ENCODE measurements around the gene ZNF438. TPM values are rescaled to one million over a fixed set of nuclear protein-coding genes. Genes with fewer than 3 reads are reported as not detected.

ZNF438 gene
- total and polyA plus RNA-seq, 2 donors (not counting 1 experiment from before 2014, with no cell fraction given): 4.7 to 6.6 TPM

DNA sequence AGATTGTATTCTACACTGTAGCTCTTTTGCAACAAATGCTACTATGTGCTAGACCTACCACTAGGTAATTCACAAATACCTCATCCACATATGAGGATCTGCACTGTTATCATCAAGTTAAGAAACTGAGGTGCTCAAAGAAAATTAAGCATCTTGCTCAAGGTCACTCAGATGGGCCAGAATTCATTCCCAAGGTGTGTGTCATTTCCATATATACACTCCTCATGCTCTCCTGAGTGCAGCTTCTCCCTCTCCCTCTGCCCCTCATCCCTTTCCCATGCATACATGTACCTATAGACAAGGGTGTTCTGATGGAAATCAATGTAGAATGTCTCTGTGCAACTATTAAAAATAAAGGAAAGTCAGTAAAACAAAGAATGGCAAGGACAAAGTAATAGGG is 146.2 kb downstream of the ZNF438 start:
- Histone ChIP-seq H3K4me2 (ENCODE audit: extremely low read depth, insufficient read depth, low read length) (no peak overlapping the region), H2AFZ (ENCODE audit: low read length) (no peak overlapping the region), H3K79me2 (ENCODE audit: control insufficient read depth, insufficient read depth, low read length) (no peaks in the 10 kb centered on the region), H3K27me3 (ENCODE audit: control insufficient read depth, insufficient read depth, low read length) (no peaks in the 10 kb centered on the region), H3K27ac (ENCODE audit: insufficient read depth, low read length) (no peak overlapping the region), H3K9ac (ENCODE audit: insufficient read depth, low read length) (no peak overlapping the region), H4K20me1 (ENCODE audit: control insufficient read depth, extremely low read depth, insufficient read depth, low read length) (no peaks in the 10 kb centered on the region), H3K9me3 (ENCODE audit: control insufficient read depth, insufficient read depth, low read depth, low read length) (no peaks in the 10 kb centered on the region), H3K36me3 (ENCODE audit: control insufficient read depth, insufficient read depth, low read length) (no peaks in the 10 kb centered on the region), H3K4me1 (ENCODE audit: control insufficient read depth, extremely low read depth, insufficient read depth, low read length) (no peaks in the 10 kb centered on the region), H3K4me3 (replicated peaks in 1 of 4; ENCODE audit: control extremely low read depth in 1 of 4, insufficient read depth in 1 of 4, low read depth in 3 of 4, low read length in 4 of 4) (no peak overlapping the region)
- TF ChIP-seq, protein P1, sequence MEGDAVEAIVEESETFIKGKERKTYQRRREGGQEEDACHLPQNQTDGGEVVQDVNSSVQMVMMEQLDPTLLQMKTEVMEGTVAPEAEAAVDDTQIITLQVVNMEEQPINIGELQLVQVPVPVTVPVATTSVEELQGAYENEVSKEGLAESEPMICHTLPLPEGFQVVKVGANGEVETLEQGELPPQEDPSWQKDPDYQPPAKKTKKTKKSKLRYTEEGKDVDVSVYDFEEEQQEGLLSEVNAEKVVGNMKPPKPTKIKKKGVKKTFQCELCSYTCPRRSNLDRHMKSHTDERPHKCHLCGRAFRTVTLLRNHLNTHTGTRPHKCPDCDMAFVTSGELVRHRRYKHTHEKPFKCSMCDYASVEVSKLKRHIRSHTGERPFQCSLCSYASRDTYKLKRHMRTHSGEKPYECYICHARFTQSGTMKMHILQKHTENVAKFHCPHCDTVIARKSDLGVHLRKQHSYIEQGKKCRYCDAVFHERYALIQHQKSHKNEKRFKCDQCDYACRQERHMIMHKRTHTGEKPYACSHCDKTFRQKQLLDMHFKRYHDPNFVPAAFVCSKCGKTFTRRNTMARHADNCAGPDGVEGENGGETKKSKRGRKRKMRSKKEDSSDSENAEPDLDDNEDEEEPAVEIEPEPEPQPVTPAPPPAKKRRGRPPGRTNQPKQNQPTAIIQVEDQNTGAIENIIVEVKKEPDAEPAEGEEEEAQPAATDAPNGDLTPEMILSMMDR (conservative IDR thresholded peaks at IDR 0.05 in 1 of 2, IDR thresholded peaks at IDR 0.05 in 1 of 2; ENCODE audit: low read depth in 1 of 2, low read length in 2 of 2): no peak
- no peak for DNase-seq (ENCODE audit: low read depth in 2 of 2)

DNA sequence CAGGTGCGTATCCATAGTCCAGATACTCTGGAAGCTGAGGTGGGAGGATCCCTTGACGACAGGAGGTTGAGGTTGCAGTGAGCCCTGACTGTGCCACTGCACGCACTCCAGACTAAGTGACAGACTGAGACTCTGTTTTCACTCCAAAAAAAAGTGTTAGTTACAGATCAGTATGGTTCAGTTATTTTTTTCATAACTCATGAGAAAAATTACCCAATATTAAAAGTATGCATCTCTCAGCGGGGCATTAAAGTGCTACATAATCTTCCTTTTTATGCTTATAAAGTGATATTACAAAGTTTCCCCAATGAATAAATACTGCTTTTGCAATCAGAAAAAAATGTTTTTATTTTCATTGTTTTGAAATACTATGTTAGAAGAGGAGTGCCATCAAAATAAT is 147.9 kb downstream of the ZNF438 start:
- TF ChIP-seq, protein P1 (conservative IDR thresholded peaks at IDR 0.05 in 1 of 2, IDR thresholded peaks at IDR 0.05 in 1 of 2; ENCODE audit: low read depth in 1 of 2, low read length in 2 of 2): no peak
- Histone ChIP-seq H3K27ac (ENCODE audit: insufficient read depth, low read length) (no peak overlapping the region), H4K20me1 (ENCODE audit: control insufficient read depth, extremely low read depth, insufficient read depth, low read length) (no peaks in the 10 kb centered on the region), H3K9me3 (ENCODE audit: control insufficient read depth, insufficient read depth, low read depth, low read length) (no peaks in the 10 kb centered on the region), H3K79me2 (ENCODE audit: control insufficient read depth, insufficient read depth, low read length) (no peaks in the 10 kb centered on the region), H3K4me1 (ENCODE audit: control insufficient read depth, extremely low read depth, insufficient read depth, low read length) (no peaks in the 10 kb centered on the region), H3K36me3 (ENCODE audit: control insufficient read depth, insufficient read depth, low read length) (no peaks in the 10 kb centered on the region), H3K9ac (ENCODE audit: insufficient read depth, low read length) (no peak overlapping the region), H3K4me2 (ENCODE audit: extremely low read depth, insufficient read depth, low read length) (no peak overlapping the region), H3K4me3 (replicated peaks in 1 of 4; ENCODE audit: control extremely low read depth in 1 of 4, insufficient read depth in 1 of 4, low read depth in 3 of 4, low read length in 4 of 4) (no peak overlapping the region), H3K27me3 (ENCODE audit: control insufficient read depth, insufficient read depth, low read length) (no peaks in the 10 kb centered on the region), H2AFZ (ENCODE audit: low read length) (no peak overlapping the region)
- DNase-seq (ENCODE audit: low read depth in 2 of 2): no peak

DNA sequence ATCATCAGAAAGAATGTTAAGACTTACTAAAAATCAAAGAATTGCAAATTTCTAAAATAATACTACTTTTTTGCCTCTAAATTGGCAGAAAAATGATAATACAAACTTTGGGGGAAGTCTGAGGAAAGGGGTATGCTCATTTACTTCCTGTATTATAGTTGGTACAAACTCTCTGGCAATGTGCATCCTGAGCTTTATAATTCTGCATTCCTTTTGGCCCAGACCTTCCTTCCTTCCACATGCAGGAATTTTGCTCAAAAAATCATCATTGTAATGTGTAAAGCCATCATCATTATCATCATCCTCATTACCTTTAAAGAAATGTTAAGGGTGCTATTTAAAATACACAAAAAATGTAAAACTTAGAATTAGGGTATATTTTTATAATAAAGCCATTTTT is 148.5 kb downstream of the ZNF438 start:
- Histone ChIP-seq H4K20me1 (ENCODE audit: control insufficient read depth, extremely low read depth, insufficient read depth, low read length) (no peaks in the 10 kb centered on the region), H2AFZ (ENCODE audit: low read length) (no peak overlapping the region), H3K4me2 (ENCODE audit: extremely low read depth, insufficient read depth, low read length) (no peak overlapping the region), H3K36me3 (ENCODE audit: control insufficient read depth, insufficient read depth, low read length) (no peaks in the 10 kb centered on the region), H3K4me1 (ENCODE audit: control insufficient read depth, extremely low read depth, insufficient read depth, low read length) (no peaks in the 10 kb centered on the region), H3K9ac (ENCODE audit: insufficient read depth, low read length) (no peak overlapping the region), H3K27ac (ENCODE audit: insufficient read depth, low read length) (no peak overlapping the region), H3K4me3 (replicated peaks in 1 of 4; ENCODE audit: control extremely low read depth in 1 of 4, insufficient read depth in 1 of 4, low read depth in 3 of 4, low read length in 4 of 4) (no peak overlapping the region), H3K79me2 (ENCODE audit: control insufficient read depth, insufficient read depth, low read length) (no peaks in the 10 kb centered on the region), H3K27me3 (ENCODE audit: control insufficient read depth, insufficient read depth, low read length) (no peaks in the 10 kb centered on the region), H3K9me3 (ENCODE audit: control insufficient read depth, insufficient read depth, low read depth, low read length) (no peaks in the 10 kb centered on the region)
- DNase-seq (ENCODE audit: low read depth in 2 of 2): no peak
- TF ChIP-seq, protein P1 (conservative IDR thresholded peaks at IDR 0.05 in 1 of 2, IDR thresholded peaks at IDR 0.05 in 1 of 2; ENCODE audit: low read depth in 1 of 2, low read length in 2 of 2): no peak
- no peak for TF ChIP-seq EZH2 (IDR thresholded peaks at IDR 0.05; ENCODE audit: low read length, missing control alignments)
